ENCODE data around the gene PANK2.
"Not testable (repeated sequence)": the region's sequence is repeated elsewhere in the genome, so short reads cannot be mapped to it uniquely, and the experiment has no call there.

The PANK2 gene

GRCh38 chr20:3876676-3877075 is 12.5 kb upstream of the PANK2 start:
- DNase-seq (ENCODE audit: low read depth), result no peak
- TF ChIP-seq, protein P1, sequence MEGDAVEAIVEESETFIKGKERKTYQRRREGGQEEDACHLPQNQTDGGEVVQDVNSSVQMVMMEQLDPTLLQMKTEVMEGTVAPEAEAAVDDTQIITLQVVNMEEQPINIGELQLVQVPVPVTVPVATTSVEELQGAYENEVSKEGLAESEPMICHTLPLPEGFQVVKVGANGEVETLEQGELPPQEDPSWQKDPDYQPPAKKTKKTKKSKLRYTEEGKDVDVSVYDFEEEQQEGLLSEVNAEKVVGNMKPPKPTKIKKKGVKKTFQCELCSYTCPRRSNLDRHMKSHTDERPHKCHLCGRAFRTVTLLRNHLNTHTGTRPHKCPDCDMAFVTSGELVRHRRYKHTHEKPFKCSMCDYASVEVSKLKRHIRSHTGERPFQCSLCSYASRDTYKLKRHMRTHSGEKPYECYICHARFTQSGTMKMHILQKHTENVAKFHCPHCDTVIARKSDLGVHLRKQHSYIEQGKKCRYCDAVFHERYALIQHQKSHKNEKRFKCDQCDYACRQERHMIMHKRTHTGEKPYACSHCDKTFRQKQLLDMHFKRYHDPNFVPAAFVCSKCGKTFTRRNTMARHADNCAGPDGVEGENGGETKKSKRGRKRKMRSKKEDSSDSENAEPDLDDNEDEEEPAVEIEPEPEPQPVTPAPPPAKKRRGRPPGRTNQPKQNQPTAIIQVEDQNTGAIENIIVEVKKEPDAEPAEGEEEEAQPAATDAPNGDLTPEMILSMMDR (IDR thresholded peaks at IDR 0.05; ENCODE audit: insufficient read depth, low read depth, low read length, missing control alignments), result no peak

DNA sequence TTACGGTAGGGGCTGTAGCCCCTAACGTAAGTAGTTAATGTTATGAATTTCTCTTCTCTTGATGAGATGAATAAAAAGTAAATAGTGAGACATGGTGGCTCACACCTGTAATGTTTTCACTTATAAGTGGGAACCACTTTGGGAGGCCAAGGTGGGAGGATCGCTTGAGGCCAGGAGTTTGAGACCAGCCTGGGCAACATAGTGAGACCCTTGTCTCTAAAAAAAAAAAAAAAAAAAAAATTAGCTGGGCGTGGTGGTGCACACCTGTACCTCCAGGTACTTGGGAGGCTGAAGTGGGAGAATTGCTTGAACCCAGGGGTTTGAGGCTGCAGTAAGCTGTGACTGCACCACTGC is 10.3 kb upstream of the PANK2 start:
- H3K4me3 ChIP-seq (ENCODE audit: low read length); DNase-seq (ENCODE audit: low read depth): not testable (repeated sequence)

More at GRCh38 chr20:3876676-3877075, 12.5 kb upstream of the PANK2 start:
- H3K4me3 ChIP-seq (ENCODE audit: low read length), result no peak overlapping the region

DNA sequence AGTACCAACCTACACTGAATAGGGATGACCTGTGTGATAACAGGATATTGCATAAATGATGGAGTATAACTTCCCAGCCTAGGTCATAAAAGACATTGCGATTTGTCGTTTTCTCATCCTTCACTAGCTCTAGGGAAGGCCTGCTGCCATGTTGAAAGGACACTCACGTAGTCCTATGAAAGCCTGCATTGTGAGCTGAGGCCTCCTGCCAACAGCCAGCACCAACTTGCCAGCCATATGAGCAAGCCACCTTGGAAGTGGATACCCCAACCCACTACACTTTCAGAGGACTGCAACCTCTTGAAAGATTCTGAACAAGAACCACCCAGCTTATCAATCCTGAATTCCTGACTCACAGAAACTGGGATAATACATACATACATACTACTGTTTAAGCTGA is 3.5 kb upstream of the PANK2 start:
- TF ChIP-seq, protein P1 (IDR thresholded peaks at IDR 0.05; ENCODE audit: insufficient read depth, low read depth, low read length, missing control alignments), result no peak
- no peak overlapping the region for H3K4me3 ChIP-seq (ENCODE audit: low read length)
- no peak for DNase-seq (ENCODE audit: low read depth)

GRCh38 chr20:3887876-3888620 is 1.1 kb upstream of the PANK2 start:
- TF ChIP-seq, protein P1 (IDR thresholded peaks at IDR 0.05; ENCODE audit: insufficient read depth, low read depth, low read length, missing control alignments), result no peak
- DNase-seq (ENCODE audit: low read depth), result no peak
- H3K4me3 ChIP-seq (ENCODE audit: low read length), result peak overlapping the region; percentile 83

GRCh38 chr20:3889489-3890397 is 556 bp downstream of the PANK2 start:
- no peak for DNase-seq (ENCODE audit: low read depth)
- TF ChIP-seq, protein P1 (IDR thresholded peaks at IDR 0.05; ENCODE audit: insufficient read depth, low read depth, low read length, missing control alignments), result no peak
- H3K4me3 ChIP-seq (ENCODE audit: low read length), result peak overlapping the region; percentile 83

DNA sequence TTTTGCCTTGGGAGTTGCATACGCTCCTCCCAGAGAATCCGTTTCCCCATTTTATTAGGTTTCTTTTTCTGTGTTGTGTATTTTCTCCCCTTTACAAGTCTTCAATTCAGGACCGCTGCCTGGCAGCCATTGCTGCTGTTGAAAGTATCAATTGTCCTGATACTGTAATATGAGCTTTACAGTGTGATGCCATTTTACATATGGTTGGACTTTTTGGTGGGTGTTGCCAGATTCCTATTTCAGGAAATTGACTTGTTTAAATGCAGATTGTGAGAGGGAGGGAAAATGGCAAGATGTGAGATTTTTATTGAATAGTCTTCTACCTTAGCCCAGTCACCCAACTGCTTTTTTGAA is 1.2 kb downstream of the PANK2 start:
- peak; percentile 38 for DNase-seq (ENCODE audit: low read depth)
- TF ChIP-seq, protein P1 (IDR thresholded peaks at IDR 0.05; ENCODE audit: insufficient read depth, low read depth, low read length, missing control alignments), result no peak
- H3K4me3 ChIP-seq (ENCODE audit: low read length), result peak overlapping the region; percentile 83

Measured in epithelial cell of esophagus (primary cell).